PC-3 (cell line): ENCODE data around the gene UBR4.

ENCODE experiments used
- CTCF ChIP-seq: fragments of 300-600 bp; sonication (generic); conservative IDR thresholded peaks from 2 replicates; pipeline ENCODE4 v1.5.1; 2017; ENCODE audit warnings: antibody characterized with exemption, low read depth, mild to moderate bottlenecking, low read length
- EZH2 ChIP-seq: fragments of 300-600 bp; sonication (generic); IDR thresholded peaks from one replicate; pipeline ENCODE4 v1.6.1; 2017; ENCODE audit warnings: antibody characterized with exemption, mild to moderate bottlenecking, low read length; ENCODE audit not compliant: unreplicated experiment
- EZH2phosphoT487 ChIP-seq: fragments of 300-600 bp; sonication (generic); IDR thresholded peaks from 2 replicates; pipeline ENCODE4 v1.6.1; 2018; ENCODE audit warnings: mild to moderate bottlenecking, antibody characterized with exemption, low read length, borderline replicate concordance

GRCh38 chr1:19072285-19072981 lies 137.6 kb downstream of the UBR4 start:
- TF ChIP-seq CTCF (no peak), EZH2 (no peak), EZH2phosphoT487 (no peak)
